CD14-positive monocyte (primary cell): ENCODE results near the gene ATM. TPM values are rescaled to one million over a fixed set of nuclear protein-coding genes. Genes with fewer than 3 reads are reported as not detected.

Experiments
- DNase-seq, 3 donors: peaks; one replicate each; pipeline ENCODE4 v3.0.0-alpha.2; 2011 to 2022
- H2AFZ ChIP-seq: 2 replicates; pipeline ENCODE4 v1.6.0; 2012; ENCODE audit warnings: mild to moderate bottlenecking, low read depth, low read length, inconsistent platforms; ENCODE audit not compliant: insufficient read depth, poor library complexity, severe bottlenecking
- H3K27ac ChIP-seq, 2 donors: 1 replicate in 1 of 2; 2 replicates in 1 of 2; pipeline ENCODE4 v1.5.1; 2012 to 2013; ENCODE audit warnings: low read length in 2 of 2, control low read depth in 1 of 2, inconsistent platforms in 1 of 2, low read depth in 1 of 2, mild to moderate bottlenecking in 1 of 2
- H3K27me3 ChIP-seq, 2 donors: one replicate each; pipeline versions ENCODE4 v1.6.0 to v1.6.1; 2011 to 2013; ENCODE audit warnings: low read length in 2 of 2; ENCODE audit not compliant: control insufficient read depth in 2 of 2, insufficient read depth in 2 of 2
- H3K36me3 ChIP-seq, 2 donors: replicated peaks in 1 of 2; 1 replicate in 1 of 2; 2 replicates in 1 of 2; pipeline versions ENCODE4 v1.5.1 to v1.6.1; 2012 to 2013; ENCODE audit warnings: low read length in 2 of 2, control low read depth in 1 of 2, inconsistent platforms in 1 of 2, mild to moderate bottlenecking in 1 of 2; ENCODE audit not compliant: insufficient read depth in 2 of 2, control insufficient read depth in 1 of 2
- H3K4me1 ChIP-seq, 2 donors: 1 replicate in 1 of 2; 2 replicates in 1 of 2; pipeline versions ENCODE4 v1.5.1 to v1.6.1; 2012 to 2013; ENCODE audit warnings: low read length in 2 of 2, control low read depth in 1 of 2, inconsistent platforms in 1 of 2, mild to moderate bottlenecking in 1 of 2, moderate library complexity in 1 of 2; ENCODE audit not compliant: insufficient read depth in 2 of 2, control insufficient read depth in 1 of 2
- H3K4me2 ChIP-seq: replicated peaks from 2 replicates; pipeline ENCODE3; 2012; ENCODE audit warnings: low read length, moderate library complexity, mild to moderate bottlenecking; ENCODE audit not compliant: poor library complexity, severe bottlenecking; ENCODE audit errors: extremely low read depth
- H3K4me3 ChIP-seq, 3 experiments: fragments of 200-600 bp in 1 of 3; sonication (generic) in 1 of 3; replicated peaks in 1 of 3; 1 replicate in 2 of 3; 2 replicates in 1 of 3; pipeline ENCODE4 v1.5.1; 2011 to 2013; ENCODE audit warnings: low read length in 3 of 3, mild to moderate bottlenecking in 3 of 3, control low read depth in 2 of 3, low read depth in 2 of 3, inconsistent platforms in 1 of 3, moderate library complexity in 1 of 3
- H3K79me2 ChIP-seq: 2 replicates; pipeline ENCODE4 v1.6.0; 2012; ENCODE audit warnings: mild to moderate bottlenecking, control low read depth, inconsistent platforms, low read length, moderate library complexity; ENCODE audit not compliant: insufficient read depth
- H3K9ac ChIP-seq: 2 replicates; pipeline ENCODE4 v1.6.0; 2017; ENCODE audit warnings: low read length, mild to moderate bottlenecking; ENCODE audit not compliant: insufficient read depth, poor library complexity, severe bottlenecking
- H3K9me3 ChIP-seq, 2 donors: replicated peaks in 1 of 2; 1 replicate in 1 of 2; 2 replicates in 1 of 2; pipeline versions ENCODE4 v1.5.1 to v1.6.1; 2012 to 2013; ENCODE audit warnings: low read length in 2 of 2, control low read depth in 1 of 2; ENCODE audit not compliant: control insufficient read depth in 1 of 2, insufficient read depth in 1 of 2
- H4K20me1 ChIP-seq: 2 replicates; pipeline ENCODE4 v1.6.0; 2012; ENCODE audit warnings: mild to moderate bottlenecking, low read length, control low read depth, moderate library complexity; ENCODE audit not compliant: insufficient read depth
- H3K27ac Mint-ChIP-seq, 7 donors: one replicate each; pipeline ENCODE4 v1.8.0; 2020; ENCODE audit warnings: mild to moderate bottlenecking in 7 of 7, mixed read lengths in 7 of 7, moderate library complexity in 6 of 7, inconsistent platforms in 2 of 7
- H3K27me3 Mint-ChIP-seq, 3 donors: one replicate each; pipeline ENCODE4 v1.8.0; 2021 to 2022; ENCODE audit warnings: low read depth in 3 of 3, mild to moderate bottlenecking in 3 of 3, mixed read lengths in 3 of 3, moderate library complexity in 3 of 3, inconsistent platforms in 1 of 3
- H3K36me3 Mint-ChIP-seq, 2 donors: one replicate each; pipeline ENCODE4 v1.8.0; 2020; ENCODE audit warnings: mixed read lengths in 2 of 2, inconsistent platforms in 1 of 2, mild to moderate bottlenecking in 1 of 2
- H3K4me1 Mint-ChIP-seq: one replicate; pipeline ENCODE4 v1.8.0; 2020; ENCODE audit warnings: mild to moderate bottlenecking, mixed read lengths
- H3K4me3 Mint-ChIP-seq, 2 donors: one replicate each; pipeline ENCODE4 v1.8.0; 2020; ENCODE audit warnings: mild to moderate bottlenecking in 2 of 2, mixed read lengths in 2 of 2, moderate library complexity in 1 of 2
- H3K9me3 Mint-ChIP-seq, 7 donors: one replicate each; pipeline ENCODE4 v1.8.0; 2020 to 2022; ENCODE audit warnings: mixed read lengths in 7 of 7, mild to moderate bottlenecking in 6 of 7, moderate library complexity in 6 of 7, inconsistent platforms in 2 of 7
- CTCF ChIP-seq: fragments of 200-600 bp; IDR thresholded peaks from one replicate; pipeline ENCODE4 v1.8.0; 2022; ENCODE audit warnings: antibody characterized with exemption, mild to moderate bottlenecking
- WGBS: methylation state at CpG from one replicate; pipeline ENCODE4 v1.1.5; 2013; ENCODE audit warnings: missing lambda C conversion rate; ENCODE audit not compliant: insufficient coverage; 5-methylcytosine and 5-hydroxymethylcytosine counted together
- intact Hi-C, 2 donors: fragments of 100-400 bp; cut with micrococcal nuclease; formaldehyde crosslinking; loops; one replicate each; pipeline versions ENCODE4 v1.15.0 to v1.15.1; 2023
- polyA plus RNA-seq, 3 donors: library from polyadenylated mRNA; depleted of rRNA in 1 of 3; unstranded in 2 of 3; stranded (reverse) in 1 of 3; fragments of 300-500 nt in 2 of 3; fragments of >200 nt in 1 of 3; fragmentation: Illumina TruSeq in 2 of 3; gene quantifications; 1 replicate in 2 of 3; 2 replicates in 1 of 3; pipeline ENCODE4 v1.2.3, GENCODE V29; 2012 to 2021

ATM gene
- polyA plus RNA-seq, 3 donors = 13.2 to 56.7 (median 21.4) TPM

- no peaks in the 10 kb centered on the region for H3K27me3 ChIP-seq
- H3K4me2 ChIP-seq = no peak overlapping the region
- Mint-ChIP-seq H3K4me3 (no peak overlapping the region), H3K9me3 (peaks cover 0 to 11% (median under 1%) of the 10 kb centered on the region in 7 donors), H3K27me3 (no peaks in the 10 kb centered on the region), H3K27ac (no peak overlapping the region), H3K4me1 (no peaks in the 10 kb centered on the region), H3K36me3 (peaks cover 63 to 69% of the 10 kb centered on the region in 2 donors)
- H2AFZ ChIP-seq = no peak overlapping the region
- H3K79me2 ChIP-seq = no peaks in the 10 kb centered on the region
- WGBS = no CpG with 5 or more reads among the region's 1 CpG
- intact Hi-C loops = no loop called here
- H3K9ac ChIP-seq = no peak overlapping the region
- no peak overlapping the region for H3K27ac ChIP-seq
- DNase-seq = no peak
- no peak for TF ChIP-seq CTCF
- no peaks in the 10 kb centered on the region for H3K4me1 ChIP-seq
- H3K36me3 ChIP-seq = peaks cover 28 to 78% of the 10 kb centered on the region in 2 donors
- H3K4me3 ChIP-seq = no peak overlapping the region
- H4K20me1 ChIP-seq = no peaks in the 10 kb centered on the region
- H3K9me3 ChIP-seq = no peaks in the 10 kb centered on the region
Measured at GRCh38 chr11:108368134-108368533, 145.3 kb downstream of the ATM start.

- H3K36me3 Mint-ChIP-seq = peaks cover 63 to 69% of the 10 kb centered on the region in 2 donors
- Histone ChIP-seq H3K9me3 (peaks cover 0 to 7% of the 10 kb centered on the region in 2 donors), H2AFZ (no peak overlapping the region), H3K4me3 (no peak overlapping the region), H3K27me3 (no peaks in the 10 kb centered on the region), H3K9ac (no peak overlapping the region), H3K27ac (no peak overlapping the region), H3K4me1 (no peaks in the 10 kb centered on the region), H3K4me2 (no peak overlapping the region), H4K20me1 (no peaks in the 10 kb centered on the region), H3K79me2 (no peaks in the 10 kb centered on the region), H3K36me3 (peaks cover 28 to 71% of the 10 kb centered on the region in 2 donors)
- H3K9me3 Mint-ChIP-seq = peaks cover 3 to 19% (median 7%) of the 10 kb centered on the region in 7 donors
- TF ChIP-seq CTCF = no peak
- intact Hi-C loops = no loop called here
- 100% methylated on average over 1 of the region's 5 CpGs for WGBS
- H3K27ac Mint-ChIP-seq = no peak overlapping the region
- no peaks in the 10 kb centered on the region for H3K4me1 Mint-ChIP-seq
- no peak for DNase-seq
- H3K27me3 Mint-ChIP-seq = no peaks in the 10 kb centered on the region
- no peak overlapping the region for H3K4me3 Mint-ChIP-seq
Measured at GRCh38 chr11:108369064-108369463, 146.2 kb downstream of the ATM start.
